Loucy (cell line): ENCODE data around the gene TRUB2.

Experiments used
- H2AFZ ChIP-seq: fragments of 200-600 bp; sonication (generic); 2 replicates; pipeline ENCODE4 v1.6.0; 2016; ENCODE audit warnings: antibody characterized with exemption, mild to moderate bottlenecking, low read length, moderate library complexity
- H3F3A ChIP-seq: fragments of 200-600 bp; 2 replicates; pipeline ENCODE4 v1.6.0; 2016; ENCODE audit warnings: antibody characterized with exemption, low read depth, mild to moderate bottlenecking
- H3K27me3 ChIP-seq: fragments of 200-600 bp; sonication (generic); 2 replicates; pipeline ENCODE4 v1.6.1; 2014; ENCODE audit warnings: low read length, mild to moderate bottlenecking; ENCODE audit not compliant: insufficient read depth, poor library complexity, severe bottlenecking
- H3K36me3 ChIP-seq: fragments of 200-600 bp; sonication (generic); 2 replicates; pipeline ENCODE4 v1.6.1; 2016; ENCODE audit warnings: low read length; ENCODE audit not compliant: insufficient read depth
- H3K4me1 ChIP-seq: fragments of 200-600 bp; sonication (generic); 2 replicates; pipeline ENCODE4 v1.5.1; 2014; ENCODE audit warnings: low read length, mild to moderate bottlenecking; ENCODE audit not compliant: insufficient read depth, poor library complexity, severe bottlenecking
- H3K4me2 ChIP-seq: fragments of 200-600 bp; sonication (generic); 2 replicates; pipeline ENCODE4 v1.6.0; 2014; ENCODE audit warnings: antibody characterized with exemption, low read length, low read depth, mild to moderate bottlenecking; ENCODE audit not compliant: poor library complexity, severe bottlenecking
- H3K4me3 ChIP-seq: fragments of 200-600 bp; sonication (generic); 2 replicates; pipeline ENCODE4 v1.5.1; 2014; ENCODE audit warnings: low read length, mild to moderate bottlenecking, mixed read lengths; ENCODE audit not compliant: poor library complexity, severe bottlenecking
- H3K79me2 ChIP-seq: fragments of 200-600 bp; sonication (generic); 2 replicates; pipeline ENCODE4 v1.6.1; 2014; ENCODE audit warnings: low read length; ENCODE audit not compliant: insufficient read depth
- H3K9ac ChIP-seq: fragments of 200-600 bp; sonication (generic); 2 replicates; pipeline ENCODE4 v1.6.0; 2014; ENCODE audit warnings: mild to moderate bottlenecking, low read depth, low read length, moderate library complexity; ENCODE audit not compliant: poor library complexity, severe bottlenecking
- H3K9me2 ChIP-seq: fragments of 200-600 bp; sonication (generic); replicated peaks from 2 replicates; pipeline ENCODE4 v1.6.1; 2016; ENCODE audit warnings: low read depth, low read length, mixed read lengths
- H3K9me3 ChIP-seq: fragments of 200-600 bp; sonication (generic); 2 replicates; pipeline ENCODE4 v1.6.1; 2014; ENCODE audit warnings: mild to moderate bottlenecking, antibody characterized with exemption, low read length, low read depth; ENCODE audit not compliant: insufficient read depth
- H4K20me1 ChIP-seq: fragments of 200-600 bp; sonication (generic); 2 replicates; pipeline ENCODE4 v1.6.0; 2014; ENCODE audit warnings: antibody characterized with exemption, low read length, mild to moderate bottlenecking; ENCODE audit not compliant: insufficient read depth, poor library complexity, severe bottlenecking
- CTCF ChIP-seq: fragments of 200-600 bp; sonication (generic); conservative IDR thresholded peaks from 2 replicates; pipeline ENCODE4 v1.5.1; 2014; ENCODE audit warnings: mild to moderate bottlenecking, antibody characterized with exemption, low read length
- EZH2phosphoT487 ChIP-seq: fragments of 200-600 bp; IDR thresholded peaks from 2 replicates; pipeline ENCODE4 v1.6.1; 2018; ENCODE audit warnings: antibody characterized with exemption, mild to moderate bottlenecking, moderate library complexity, borderline replicate concordance

Gene TRUB2

GRCh38 chr9:128337936-128338335 lies 15.7 kb upstream of the TRUB2 start:
- Histone ChIP-seq H3K9me2 (no peaks in the 10 kb centered on the region), H3K36me3 (no peaks in the 10 kb centered on the region), H3F3A (no peaks in the 10 kb centered on the region), H3K79me2 (no peaks in the 10 kb centered on the region), H4K20me1 (no peaks in the 10 kb centered on the region), H3K9me3 (no peaks in the 10 kb centered on the region), H2AFZ (no peak overlapping the region), H3K9ac (no peak overlapping the region), H3K27me3 (no peaks in the 10 kb centered on the region), H3K4me2 (no peak overlapping the region), H3K4me3 (no peak overlapping the region), H3K4me1 (peaks cover 6% of the 10 kb centered on the region)
- TF ChIP-seq CTCF (no peak), EZH2phosphoT487 (no peak)

- H3K36me3 ChIP-seq: no peaks in the 10 kb centered on the region
- no peak overlapping the region for H3K4me3 ChIP-seq
- no peak overlapping the region for H3K9ac ChIP-seq
These were observed 13.7 kb upstream of the TRUB2 start for GRCh38 chr9:128335914-128336313.

GRCh38 chr9:128335161-128335560 lies 12.9 kb upstream of the TRUB2 start:
- Histone ChIP-seq H3K4me2 (no peak overlapping the region), H3F3A (no peaks in the 10 kb centered on the region), H2AFZ (no peak overlapping the region), H3K9me3 (no peaks in the 10 kb centered on the region), H3K9me2 (no peaks in the 10 kb centered on the region), H3K79me2 (no peaks in the 10 kb centered on the region), H3K9ac (no peak overlapping the region), H3K27me3 (no peaks in the 10 kb centered on the region), H3K4me3 (no peak overlapping the region), H3K36me3 (no peaks in the 10 kb centered on the region), H4K20me1 (no peaks in the 10 kb centered on the region), H3K4me1 (peaks cover 6% of the 10 kb centered on the region)
- TF ChIP-seq CTCF: no peak
- no peak for TF ChIP-seq EZH2phosphoT487

More at GRCh38 chr9:128335914-128336313, 13.7 kb upstream of the TRUB2 start:
- H3K9me2 ChIP-seq: no peaks in the 10 kb centered on the region
- H2AFZ ChIP-seq: no peak overlapping the region
- H3K79me2 ChIP-seq: no peaks in the 10 kb centered on the region
- H3K4me2 ChIP-seq: no peak overlapping the region
- no peaks in the 10 kb centered on the region for H3K9me3 ChIP-seq
- no peak for TF ChIP-seq EZH2phosphoT487
- no peak for TF ChIP-seq CTCF
- no peaks in the 10 kb centered on the region for H3K27me3 ChIP-seq
- H3K4me1 ChIP-seq: peaks cover 6% of the 10 kb centered on the region
- H4K20me1 ChIP-seq: no peaks in the 10 kb centered on the region
- no peaks in the 10 kb centered on the region for H3F3A ChIP-seq
